GM10248 (cell line): ENCODE results near the gene TRABD2A.

ENCODE experiments used
- CTCF ChIA-PET: fragments of 300-600 bp; sonication (Branson Sonifier 250); formaldehyde crosslinking; extraction: SDS; loops from one replicate; lab custom pipeline; 2021; ENCODE audit warnings: antibody characterized with exemption; lab: Yijun Ruan, JAX
- POLR2A ChIA-PET: fragments of 350-650 bp; sonication (Branson Sonifier 250); formaldehyde crosslinking; extraction: SDS; loops from one replicate; lab custom pipeline; 2020; ENCODE audit warnings: antibody characterized with exemption; lab: Yijun Ruan, JAX
- DNase-seq: peaks from one replicate; pipeline ENCODE4 v3.0.0; 2012; ENCODE audit errors: extremely low spot score
- CTCF ChIP-seq: IDR thresholded peaks from 2 replicates; pipeline ENCODE4 v1.5.1; 2012; ENCODE audit warnings: mild to moderate bottlenecking, low read depth; ENCODE audit errors: extremely low read depth, missing control alignments, control extremely low read depth

The TRABD2A gene

GRCh38 chr2:84888401-84889276, 7.8 kb upstream of the TRABD2A start:
- CTCF ChIA-PET = interaction anchor here (0.7 to 3.4 kb wide), 9 partner anchors 13 to 412 kb away, joined by 3 to 22 read pairs (median 3); no protein-coding TSS in a partner anchor
- no peak for TF ChIP-seq CTCF
- POLR2A ChIA-PET = no interaction called here
- peak; percentile 65 for DNase-seq

GRCh38 chr2:84886791-84887190, 5.9 kb upstream of the TRABD2A start:
- no peak for DNase-seq
- TF ChIP-seq CTCF = no peak
- ChIA-PET POLR2A (no interaction called here), CTCF (interaction anchor here (1.0 to 3.4 kb wide), 5 partner anchors 10 to 411 kb away, joined by 3 to 22 read pairs (median 3); no protein-coding TSS in a partner anchor)

DNA sequence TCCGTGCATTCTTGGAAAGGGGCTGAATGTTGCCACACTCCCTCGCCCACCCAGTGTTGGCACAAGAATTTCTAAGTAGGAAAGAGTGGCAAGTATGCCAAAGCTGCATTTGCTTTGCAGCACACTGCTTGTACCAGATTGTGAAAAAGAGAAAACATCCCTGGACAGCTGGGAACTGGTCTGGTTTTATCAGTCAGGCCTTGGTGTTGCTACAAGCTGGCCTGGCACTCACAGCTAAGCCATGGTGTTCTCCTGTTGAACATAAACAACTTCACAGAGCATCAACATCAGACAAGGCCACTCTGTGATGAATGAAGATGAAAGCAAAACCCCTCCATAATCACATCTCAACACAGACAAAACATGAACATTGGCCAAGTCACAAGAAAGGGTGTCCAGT, 4.2 kb upstream of the TRABD2A start:
- TF ChIP-seq CTCF = no peak
- CTCF ChIA-PET = interaction anchor here (1.0 kb wide), 1 partner anchor 41 kb away, joined by 3 read pairs; no protein-coding TSS in a partner anchor
- no peak for DNase-seq
- POLR2A ChIA-PET = no interaction called here

GRCh38 chr2:84884449-84884848, 3.6 kb upstream of the TRABD2A start:
- no peak for DNase-seq
- TF ChIP-seq CTCF = no peak
- CTCF ChIA-PET = interaction anchor here (1.0 kb wide), 1 partner anchor 41 kb away, joined by 3 read pairs; no protein-coding TSS in a partner anchor
- POLR2A ChIA-PET = no interaction called here

DNA sequence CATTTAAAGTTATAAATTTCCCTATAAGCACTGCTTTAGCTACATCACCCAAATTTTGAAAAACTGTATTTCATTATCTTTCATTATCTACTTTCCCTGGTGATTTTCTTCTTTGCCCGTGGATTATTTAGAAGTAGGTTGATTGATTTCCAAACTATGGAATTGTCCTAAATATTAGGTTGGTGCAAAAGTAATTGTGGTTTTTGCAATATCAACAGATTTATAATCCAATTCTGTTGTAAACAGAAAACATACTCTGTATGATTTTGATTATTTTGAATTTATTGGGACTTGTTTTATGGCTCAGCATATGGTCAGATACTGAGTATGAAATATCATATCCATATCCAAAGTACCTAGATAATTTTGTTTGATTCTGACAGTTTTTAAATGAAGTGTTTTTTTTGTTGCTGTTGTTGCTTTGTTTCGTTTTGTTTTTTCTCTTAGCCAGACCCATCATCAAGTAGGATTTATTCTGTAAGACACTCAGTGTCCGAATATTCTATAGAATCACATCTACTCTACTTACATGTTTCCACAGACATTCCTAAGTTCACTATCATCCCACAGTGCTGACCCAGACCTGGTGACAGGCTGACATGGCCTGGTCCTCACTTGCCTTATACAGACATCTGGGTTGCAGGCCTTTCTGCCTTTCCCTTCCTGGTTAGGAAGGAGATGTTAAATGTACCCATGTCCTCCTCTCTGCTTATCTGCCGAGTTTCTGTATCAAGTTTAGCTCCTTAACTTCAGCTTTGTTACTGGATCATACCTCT, 2.1 kb upstream of the TRABD2A start:
- DNase-seq = no peak
- no peak for TF ChIP-seq CTCF
- CTCF ChIA-PET = interaction anchor here (0.6 to 5.0 kb wide), 12 partner anchors 9 to 404 kb away, joined by 3 to 26 read pairs (median 5); no protein-coding TSS in a partner anchor
- POLR2A ChIA-PET = no interaction called here

- CTCF ChIA-PET = interaction anchor here (0.6 to 5.0 kb wide), 12 partner anchors 10 to 415 kb away, joined by 3 to 26 read pairs (median 4); no protein-coding TSS in a partner anchor
Measured at GRCh38 chr2:84882414-84882738, 1.5 kb upstream of the TRABD2A start.

More at GRCh38 chr2:84882414-84882738, 1.5 kb upstream of the TRABD2A start:
- DNase-seq = no peak
- TF ChIP-seq CTCF = no peak
- POLR2A ChIA-PET = no interaction called here
